ENCODE results near the gene IFRD2. TPM values are rescaled to one million over a fixed set of nuclear protein-coding genes. Genes with fewer than 3 reads are reported as not detected.

The IFRD2 gene
- total and polyA plus RNA-seq, 2 of the 13 experiments (the other 11 are each of a cell fraction or from before 2014, with no cell fraction given): 32.8 to 96.1 TPM

DNA sequence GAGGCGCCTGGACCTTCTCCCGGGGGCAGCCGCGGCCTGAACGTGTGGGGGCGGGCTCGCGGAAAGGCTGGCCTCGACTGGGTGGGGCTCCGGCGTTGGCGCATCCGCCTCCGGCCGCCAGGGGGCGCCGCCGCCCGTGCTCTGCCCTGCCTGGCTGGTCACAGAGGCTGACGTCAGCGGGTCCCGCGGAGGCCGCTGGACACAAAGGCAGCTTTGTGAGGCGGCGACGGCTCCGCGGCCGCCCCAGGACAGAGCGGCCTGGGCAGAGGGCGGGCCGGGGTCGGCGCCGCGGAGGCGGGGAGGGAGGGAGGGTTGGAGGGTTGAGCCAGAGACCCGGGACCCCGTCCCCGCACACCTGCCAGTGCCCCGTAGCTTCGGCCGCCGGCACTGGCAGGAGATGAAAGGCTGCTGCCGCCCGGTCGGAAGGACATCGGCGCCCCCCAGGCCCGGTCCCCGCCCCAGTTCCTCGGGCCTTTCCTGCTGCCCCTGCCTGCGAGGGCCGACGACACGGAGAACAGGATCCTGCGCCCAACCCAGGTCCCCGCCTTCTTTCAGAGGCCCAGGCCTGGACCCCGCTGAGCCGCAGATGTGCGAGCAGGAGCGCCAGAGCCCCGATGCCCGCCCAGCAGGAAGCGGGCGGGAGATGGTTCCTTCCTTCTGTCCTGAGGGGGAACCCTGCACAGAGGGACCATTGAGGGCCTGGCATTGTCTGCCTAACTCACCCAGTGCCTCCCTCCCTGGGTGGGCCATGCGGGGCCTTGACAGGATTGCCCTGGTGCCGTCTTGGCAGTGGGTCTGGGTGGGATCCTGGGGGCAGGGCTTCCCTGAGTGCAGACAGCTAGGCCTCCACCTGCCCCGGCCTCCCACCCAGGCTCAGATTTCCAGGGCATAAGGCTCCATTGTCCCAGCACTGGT is 31.9 kb downstream of the IFRD2 start (continued):
- TF ChIP-seq ZFP90 (CRISPR knock-in tag; IDR thresholded peaks at IDR 0.05; ENCODE audit: borderline replicate concordance) (peak; percentile 85), RFXANK (CRISPR knock-in tag; IDR thresholded peaks at IDR 0.05) (no peak), SOX13 (IDR thresholded peaks at IDR 0.05) (no peak), SOX13 (CRISPR knock-in tag; conservative IDR thresholded peaks at IDR 0.05 in 1 of 2, IDR thresholded peaks at IDR 0.05 in 1 of 2) (peak in 1 of 2 experiments; percentile 73; a peak in 2 of 4 replicates), ZNF7 (CRISPR knock-in tag; IDR thresholded peaks at IDR 0.05) (no peak), MTF1 (CRISPR knock-in tag; IDR thresholded peaks at IDR 0.05) (0 out of 2 replicates have a peak, but pooled peaks have one; percentile 48), HNRNPLL (IDR thresholded peaks at IDR 0.05; ENCODE audit: low read depth, low read length, poor library complexity, severe bottlenecking) (peak; percentile 59), ZNF768 (CRISPR knock-in tag; IDR thresholded peaks at IDR 0.05) (peak; percentile 51; the same call in 1 of the 2 replicates), FOXC1 (CRISPR knock-in tag; IDR thresholded peaks at IDR 0.05; ENCODE audit: borderline replicate concordance) (no peak), ZNF335 (CRISPR knock-in tag; IDR thresholded peaks at IDR 0.05) (no peak), MED13 (CRISPR knock-in tag; IDR thresholded peaks at IDR 0.05) (peak; percentile 97), TBX2 (CRISPR knock-in tag; IDR thresholded peaks at IDR 0.05; ENCODE audit: borderline replicate concordance) (peak; percentile 97), ATAD3A (CRISPR knock-in tag; IDR thresholded peaks at IDR 0.05) (no peak), ZNF207 (IDR thresholded peaks at IDR 0.05; ENCODE audit: borderline replicate concordance) (no peak)
- TF ChIP-seq, protein P1, sequence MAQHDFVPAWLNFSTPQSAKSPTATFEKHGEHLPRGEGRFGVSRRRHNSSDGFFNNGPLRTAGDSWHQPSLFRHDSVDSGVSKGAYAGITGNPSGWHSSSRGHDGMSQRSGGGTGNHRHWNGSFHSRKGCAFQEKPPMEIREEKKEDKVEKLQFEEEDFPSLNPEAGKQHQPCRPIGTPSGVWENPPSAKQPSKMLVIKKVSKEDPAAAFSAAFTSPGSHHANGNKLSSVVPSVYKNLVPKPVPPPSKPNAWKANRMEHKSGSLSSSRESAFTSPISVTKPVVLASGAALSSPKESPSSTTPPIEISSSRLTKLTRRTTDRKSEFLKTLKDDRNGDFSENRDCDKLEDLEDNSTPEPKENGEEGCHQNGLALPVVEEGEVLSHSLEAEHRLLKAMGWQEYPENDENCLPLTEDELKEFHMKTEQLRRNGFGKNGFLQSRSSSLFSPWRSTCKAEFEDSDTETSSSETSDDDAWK (CRISPR knock-in tag; IDR thresholded peaks at IDR 0.05): no peak
- TF ChIP-seq, protein P2, sequence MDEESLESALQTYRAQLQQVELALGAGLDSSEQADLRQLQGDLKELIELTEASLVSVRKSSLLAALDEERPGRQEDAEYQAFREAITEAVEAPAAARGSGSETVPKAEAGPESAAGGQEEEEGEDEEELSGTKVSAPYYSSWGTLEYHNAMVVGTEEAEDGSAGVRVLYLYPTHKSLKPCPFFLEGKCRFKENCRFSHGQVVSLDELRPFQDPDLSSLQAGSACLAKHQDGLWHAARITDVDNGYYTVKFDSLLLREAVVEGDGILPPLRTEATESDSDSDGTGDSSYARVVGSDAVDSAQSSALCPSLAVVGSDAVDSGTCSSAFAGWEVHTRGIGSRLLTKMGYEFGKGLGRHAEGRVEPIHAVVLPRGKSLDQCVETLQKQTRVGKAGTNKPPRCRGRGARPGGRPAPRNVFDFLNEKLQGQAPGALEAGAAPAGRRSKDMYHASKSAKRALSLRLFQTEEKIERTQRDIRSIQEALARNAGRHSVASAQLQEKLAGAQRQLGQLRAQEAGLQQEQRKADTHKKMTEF (CRISPR knock-in tag; IDR thresholded peaks at IDR 0.05): peak; percentile 98
- TF ChIP-seq, protein P3, sequence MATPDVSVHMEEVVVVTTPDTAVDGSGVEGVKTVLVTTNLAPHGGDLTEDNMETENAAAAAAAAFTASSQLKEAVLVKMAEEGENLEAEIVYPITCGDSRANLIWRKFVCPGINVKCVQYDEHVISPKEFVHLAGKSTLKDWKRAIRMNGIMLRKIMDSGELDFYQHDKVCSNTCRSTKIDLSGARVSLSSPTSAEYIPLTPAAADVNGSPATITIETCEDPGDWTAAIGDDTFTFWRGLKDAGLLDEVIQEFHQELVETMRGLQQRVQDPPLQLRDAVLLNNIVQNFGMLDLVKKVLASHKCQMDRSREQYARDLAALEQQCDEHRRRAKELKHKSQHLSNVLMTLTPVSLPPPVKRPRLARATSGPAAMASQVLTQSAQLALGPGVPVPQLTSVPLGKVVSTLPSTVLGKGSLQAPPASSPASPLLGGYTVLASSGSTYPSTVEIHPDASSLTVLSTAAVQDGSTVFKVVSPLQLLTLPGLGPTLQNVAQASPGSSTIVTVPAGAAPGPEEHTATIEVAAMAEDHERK (CRISPR knock-in tag; IDR thresholded peaks at IDR 0.05; ENCODE audit: low read depth): 0 out of 2 replicates have a peak, but pooled peaks have one; percentile 23
- TF ChIP-seq, protein P4, sequence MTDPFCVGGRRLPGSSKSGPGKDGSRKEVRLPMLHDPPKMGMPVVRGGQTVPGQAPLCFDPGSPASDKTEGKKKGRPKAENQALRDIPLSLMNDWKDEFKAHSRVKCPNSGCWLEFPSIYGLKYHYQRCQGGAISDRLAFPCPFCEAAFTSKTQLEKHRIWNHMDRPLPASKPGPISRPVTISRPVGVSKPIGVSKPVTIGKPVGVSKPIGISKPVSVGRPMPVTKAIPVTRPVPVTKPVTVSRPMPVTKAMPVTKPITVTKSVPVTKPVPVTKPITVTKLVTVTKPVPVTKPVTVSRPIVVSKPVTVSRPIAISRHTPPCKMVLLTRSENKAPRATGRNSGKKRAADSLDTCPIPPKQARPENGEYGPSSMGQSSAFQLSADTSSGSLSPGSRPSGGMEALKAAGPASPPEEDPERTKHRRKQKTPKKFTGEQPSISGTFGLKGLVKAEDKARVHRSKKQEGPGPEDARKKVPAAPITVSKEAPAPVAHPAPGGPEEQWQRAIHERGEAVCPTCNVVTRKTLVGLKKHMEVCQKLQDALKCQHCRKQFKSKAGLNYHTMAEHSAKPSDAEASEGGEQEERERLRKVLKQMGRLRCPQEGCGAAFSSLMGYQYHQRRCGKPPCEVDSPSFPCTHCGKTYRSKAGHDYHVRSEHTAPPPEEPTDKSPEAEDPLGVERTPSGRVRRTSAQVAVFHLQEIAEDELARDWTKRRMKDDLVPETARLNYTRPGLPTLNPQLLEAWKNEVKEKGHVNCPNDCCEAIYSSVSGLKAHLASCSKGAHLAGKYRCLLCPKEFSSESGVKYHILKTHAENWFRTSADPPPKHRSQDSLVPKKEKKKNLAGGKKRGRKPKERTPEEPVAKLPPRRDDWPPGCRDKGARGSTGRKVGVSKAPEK (CRISPR knock-in tag; IDR thresholded peaks at IDR 0.05; ENCODE audit: borderline replicate concordance): no peak
- TF ChIP-seq, protein P5, sequence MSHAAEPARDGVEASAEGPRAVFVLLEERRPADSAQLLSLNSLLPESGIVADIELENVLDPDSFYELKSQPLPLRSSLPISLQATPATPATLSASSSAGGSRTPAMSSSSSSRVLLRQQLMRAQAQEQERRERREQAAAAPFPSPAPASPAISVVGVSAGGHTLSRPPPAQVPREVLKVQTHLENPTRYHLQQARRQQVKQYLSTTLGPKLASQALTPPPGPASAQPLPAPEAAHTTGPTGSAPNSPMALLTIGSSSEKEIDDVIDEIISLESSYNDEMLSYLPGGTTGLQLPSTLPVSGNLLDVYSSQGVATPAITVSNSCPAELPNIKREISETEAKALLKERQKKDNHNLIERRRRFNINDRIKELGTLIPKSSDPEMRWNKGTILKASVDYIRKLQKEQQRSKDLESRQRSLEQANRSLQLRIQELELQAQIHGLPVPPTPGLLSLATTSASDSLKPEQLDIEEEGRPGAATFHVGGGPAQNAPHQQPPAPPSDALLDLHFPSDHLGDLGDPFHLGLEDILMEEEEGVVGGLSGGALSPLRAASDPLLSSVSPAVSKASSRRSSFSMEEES (CRISPR knock-in tag; IDR thresholded peaks at IDR 0.05): peak; percentile 21; the same call in 1 of the 2 replicates

Measured in HepG2 (cell line).